ENCODE results near the gene ACTR6.

ACTR6 gene

DNA sequence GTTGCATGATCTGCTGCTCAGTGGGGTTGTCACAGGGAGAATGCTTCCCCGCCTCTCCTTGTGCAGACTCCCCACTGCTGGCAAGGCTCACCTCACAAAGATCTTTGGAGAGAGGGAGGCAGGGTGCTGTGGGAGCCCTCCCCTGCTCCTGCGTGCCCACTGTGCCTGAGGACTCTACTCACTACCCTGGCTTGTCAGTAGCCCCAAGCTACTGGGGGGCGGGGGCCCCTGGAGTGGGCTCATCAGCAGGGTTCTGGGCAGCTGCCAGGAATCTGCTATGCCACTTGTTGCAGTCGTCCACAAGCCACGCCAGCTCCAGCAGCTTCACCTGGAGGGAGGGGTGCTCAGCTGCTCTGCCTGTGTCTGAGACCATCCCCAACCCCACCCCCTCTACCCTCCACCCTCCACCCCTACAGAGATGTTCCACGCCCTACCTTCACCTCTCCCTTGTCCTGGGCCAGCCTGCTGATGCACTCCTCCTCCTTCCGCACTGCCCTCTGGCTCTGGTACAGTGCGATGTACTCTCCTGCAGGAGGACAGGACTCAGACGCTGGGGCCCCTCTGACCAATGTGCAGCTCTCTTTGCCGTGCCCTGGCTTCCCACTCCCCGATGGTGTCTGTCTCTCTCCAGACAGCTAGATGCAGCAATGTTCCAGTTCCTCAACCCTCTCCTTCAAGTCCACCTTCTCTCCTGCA is 43.7 kb upstream of the ACTR6 start:
- TF ChIP-seq, protein P1, sequence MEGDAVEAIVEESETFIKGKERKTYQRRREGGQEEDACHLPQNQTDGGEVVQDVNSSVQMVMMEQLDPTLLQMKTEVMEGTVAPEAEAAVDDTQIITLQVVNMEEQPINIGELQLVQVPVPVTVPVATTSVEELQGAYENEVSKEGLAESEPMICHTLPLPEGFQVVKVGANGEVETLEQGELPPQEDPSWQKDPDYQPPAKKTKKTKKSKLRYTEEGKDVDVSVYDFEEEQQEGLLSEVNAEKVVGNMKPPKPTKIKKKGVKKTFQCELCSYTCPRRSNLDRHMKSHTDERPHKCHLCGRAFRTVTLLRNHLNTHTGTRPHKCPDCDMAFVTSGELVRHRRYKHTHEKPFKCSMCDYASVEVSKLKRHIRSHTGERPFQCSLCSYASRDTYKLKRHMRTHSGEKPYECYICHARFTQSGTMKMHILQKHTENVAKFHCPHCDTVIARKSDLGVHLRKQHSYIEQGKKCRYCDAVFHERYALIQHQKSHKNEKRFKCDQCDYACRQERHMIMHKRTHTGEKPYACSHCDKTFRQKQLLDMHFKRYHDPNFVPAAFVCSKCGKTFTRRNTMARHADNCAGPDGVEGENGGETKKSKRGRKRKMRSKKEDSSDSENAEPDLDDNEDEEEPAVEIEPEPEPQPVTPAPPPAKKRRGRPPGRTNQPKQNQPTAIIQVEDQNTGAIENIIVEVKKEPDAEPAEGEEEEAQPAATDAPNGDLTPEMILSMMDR (IDR thresholded peaks at IDR 0.05) = no peak
- Histone ChIP-seq H3K79me2 (no peaks in the 10 kb centered on the region), H2AFZ (no peak overlapping the region), H3K27me3 (ENCODE audit: control insufficient read depth, insufficient read depth, low read length) (no peaks in the 10 kb centered on the region), H3K9me3 (ENCODE audit: control insufficient read depth, low read length) (no peaks in the 10 kb centered on the region), H3K36me3 (ENCODE audit: control insufficient read depth, insufficient read depth, low read length) (no peaks in the 10 kb centered on the region), H3K9ac (no peak overlapping the region), H3K4me3 (ENCODE audit: low read depth, low read length) (no peak overlapping the region), H3K4me2 (ENCODE audit: low read length) (no peak overlapping the region), H3K4me1 (no peaks in the 10 kb centered on the region), H3K27ac (no peak overlapping the region)

GRCh38 chr12:100157427-100157821 is 43.2 kb upstream of the ACTR6 start:
- Histone ChIP-seq H3K4me1 (no peaks in the 10 kb centered on the region), H3K27ac (no peak overlapping the region), H3K9ac (no peak overlapping the region), H3K79me2 (no peaks in the 10 kb centered on the region), H3K4me2 (ENCODE audit: low read length) (no peak overlapping the region), H3K36me3 (ENCODE audit: control insufficient read depth, insufficient read depth, low read length) (no peaks in the 10 kb centered on the region), H2AFZ (no peak overlapping the region), H3K4me3 (ENCODE audit: low read depth, low read length) (no peak overlapping the region), H3K9me3 (ENCODE audit: control insufficient read depth, low read length) (no peaks in the 10 kb centered on the region), H3K27me3 (ENCODE audit: control insufficient read depth, insufficient read depth, low read length) (no peaks in the 10 kb centered on the region)
- TF ChIP-seq, protein P1 (IDR thresholded peaks at IDR 0.05) = no peak

- Histone ChIP-seq H3K27ac (no peak overlapping the region), H3K9ac (no peak overlapping the region), H3K27me3 (ENCODE audit: control insufficient read depth, insufficient read depth, low read length) (no peaks in the 10 kb centered on the region), H3K4me1 (no peaks in the 10 kb centered on the region), H3K36me3 (ENCODE audit: control insufficient read depth, insufficient read depth, low read length) (no peaks in the 10 kb centered on the region), H3K4me3 (ENCODE audit: low read depth, low read length) (no peak overlapping the region), H3K79me2 (no peaks in the 10 kb centered on the region), H3K9me3 (ENCODE audit: control insufficient read depth, low read length) (no peaks in the 10 kb centered on the region), H2AFZ (no peak overlapping the region), H3K4me2 (ENCODE audit: low read length) (no peak overlapping the region)
- TF ChIP-seq, protein P1 (IDR thresholded peaks at IDR 0.05) = no peak
Measured at GRCh38 chr12:100158535-100158934, 42.1 kb upstream of the ACTR6 start.

GRCh38 chr12:100159391-100160104 is 41.1 kb upstream of the ACTR6 start:
- Histone ChIP-seq H3K27ac (no peak overlapping the region), H2AFZ (no peak overlapping the region), H3K27me3 (ENCODE audit: control insufficient read depth, insufficient read depth, low read length) (no peaks in the 10 kb centered on the region), H3K79me2 (no peaks in the 10 kb centered on the region), H3K9me3 (ENCODE audit: control insufficient read depth, low read length) (no peaks in the 10 kb centered on the region), H3K4me3 (ENCODE audit: low read depth, low read length) (no peak overlapping the region), H3K4me1 (no peaks in the 10 kb centered on the region), H3K9ac (no peak overlapping the region), H3K4me2 (ENCODE audit: low read length) (no peak overlapping the region), H3K36me3 (ENCODE audit: control insufficient read depth, insufficient read depth, low read length) (no peaks in the 10 kb centered on the region)
- TF ChIP-seq, protein P1 (IDR thresholded peaks at IDR 0.05) = no peak
